HL-60 (cell line): ENCODE data around the gene MRGPRF.
A peak's percentile ranks its signal among the peaks of the same experiment; 100 is the strongest.

ENCODE experiments used
- DNase-seq, 2 experiments: peaks; one replicate each; pipeline ENCODE4 v3.0.0-alpha.2; 2010 to 2020; ENCODE audit warnings: low read depth in 1 of 2, low spot score in 1 of 2
- H3K27ac ChIP-seq: fragments of 250-450 bp; sonication (Bioruptor Pico); replicated peaks from 2 replicates; pipeline ENCODE4 v1.5.1; 2020; ENCODE audit warnings: mild to moderate bottlenecking, moderate library complexity
- H3K27me3 ChIP-seq: fragments of 250-450 bp; sonication (Bioruptor Pico); 2 replicates; pipeline ENCODE4 v1.5.1; 2021; ENCODE audit warnings: mild to moderate bottlenecking, moderate library complexity; ENCODE audit not compliant: insufficient read depth, poor library complexity, severe bottlenecking
- H3K4me3 ChIP-seq: replicated peaks from 2 replicates; pipeline ENCODE4 v1.5.1; 2011; ENCODE audit warnings: mild to moderate bottlenecking, control low read depth, low read length; ENCODE audit not compliant: insufficient read depth
- CTCF ChIP-seq: IDR thresholded peaks from one replicate; pipeline ENCODE4 v1.5.1; 2011; ENCODE audit warnings: low read length, control low read depth, inconsistent platforms; ENCODE audit not compliant: insufficient read depth
- GABPA ChIP-seq: IDR thresholded peaks from 2 replicates; pipeline ENCODE4 v1.6.1; 2012; ENCODE audit warnings: low read depth
- POLR2AphosphoS5 ChIP-seq: IDR thresholded peaks from 2 replicates; pipeline ENCODE4 v1.6.1; 2012; ENCODE audit warnings: low read depth
- REST ChIP-seq: IDR thresholded peaks from 2 replicates; pipeline ENCODE4 v1.6.1; 2012; ENCODE audit warnings: low read depth; ENCODE audit not compliant: insufficient replicate concordance
- SPI1 ChIP-seq: IDR thresholded peaks from 2 replicates; pipeline ENCODE4 v1.6.1; 2012; ENCODE audit warnings: low read depth, mild to moderate bottlenecking, borderline replicate concordance

MRGPRF gene

GRCh38 chr11:69011624-69012091, 1.4 kb downstream of the MRGPRF start:
- H3K4me3 ChIP-seq, result no peak overlapping the region
- TF ChIP-seq CTCF (no peak), REST (no peak)
- H3K27ac ChIP-seq, result no peak overlapping the region
- H3K27me3 ChIP-seq, result no peaks in the 10 kb centered on the region
- DNase-seq, result no peak

- no peak for TF ChIP-seq CTCF
- no peak for TF ChIP-seq POLR2AphosphoS5
- TF ChIP-seq GABPA, result no peak
- Histone ChIP-seq H3K27me3 (no peaks in the 10 kb centered on the region), H3K4me3 (no peak overlapping the region), H3K27ac (no peak overlapping the region)
- DNase-seq, result peak; percentile 37 to 38
These were observed 2.0 kb downstream of the MRGPRF start for GRCh38 chr11:69010964-69011623.

- TF ChIP-seq POLR2AphosphoS5, result no peak
- no peak for TF ChIP-seq GABPA
- no peak for TF ChIP-seq SPI1
- TF ChIP-seq CTCF, result no peak
- TF ChIP-seq REST, result no peak
- DNase-seq, result no peak
- Histone ChIP-seq H3K27ac (no peak overlapping the region), H3K27me3 (no peaks in the 10 kb centered on the region), H3K4me3 (no peak overlapping the region)
These were observed 2.6 kb downstream of the MRGPRF start for GRCh38 chr11:69010361-69010891.
